GM18526 (cell line): ENCODE data around the gene HDAC1.
A peak's percentile ranks its signal among the peaks of the same experiment; 100 is the strongest.

Experiments
- POLR2A ChIP-seq: IDR thresholded peaks from 3 replicates; pipeline ENCODE4 v1.6.1; 2011; ENCODE audit not compliant: insufficient read length; ENCODE audit errors: extremely low read depth

The HDAC1 gene

DNA sequence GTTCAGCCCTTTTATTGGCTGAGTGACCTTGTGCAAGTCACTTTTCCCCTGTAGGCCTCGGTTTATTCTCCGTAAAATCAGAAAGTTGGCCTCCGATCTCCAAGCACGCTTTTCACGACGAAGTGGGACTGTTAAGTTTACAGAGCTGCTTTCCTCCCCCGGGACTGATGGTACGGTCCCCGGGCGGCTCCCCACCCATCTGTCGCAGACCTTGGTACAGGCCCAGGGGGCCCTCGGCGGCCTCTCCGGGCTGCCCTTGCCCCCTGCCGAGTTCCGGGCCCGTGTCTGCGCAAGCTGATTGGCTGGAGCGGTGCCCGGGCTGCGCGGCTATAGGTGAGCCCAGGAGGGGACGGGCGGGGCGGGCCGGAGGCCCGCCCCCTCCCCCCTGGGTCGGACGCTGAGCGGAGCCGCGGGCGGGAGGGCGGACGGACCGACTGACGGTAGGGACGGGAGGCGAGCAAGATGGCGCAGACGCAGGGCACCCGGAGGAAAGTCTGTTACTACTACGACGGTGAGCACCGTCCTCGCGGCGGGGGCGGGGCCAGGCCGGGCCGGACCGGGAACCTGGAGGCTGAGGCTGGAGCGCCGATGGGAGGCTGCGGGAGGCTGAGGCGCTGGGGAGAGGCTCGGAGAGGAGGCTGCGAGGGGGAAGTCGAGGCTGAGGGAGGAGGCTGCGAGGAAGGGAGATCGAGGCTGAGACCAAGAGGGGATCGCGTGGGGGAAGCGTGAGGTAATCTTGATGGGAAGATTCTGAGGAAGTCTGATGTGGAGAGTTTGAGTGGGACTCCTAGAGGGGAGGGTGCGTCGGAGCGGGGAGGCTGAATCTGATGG is at the start of gene HDAC1:
Gene HDAC1, plus strand, starts transcription at position 376 of the 831 bp plus-strand sequence. Its CDS starts 87 bp downstream, at position 463.
- peak; percentile 81 for TF ChIP-seq POLR2A

- TF ChIP-seq POLR2A, result no peak
Measured at GRCh38 chr1:32242341-32242851, 49.5 kb upstream of the HDAC1 start.

DNA sequence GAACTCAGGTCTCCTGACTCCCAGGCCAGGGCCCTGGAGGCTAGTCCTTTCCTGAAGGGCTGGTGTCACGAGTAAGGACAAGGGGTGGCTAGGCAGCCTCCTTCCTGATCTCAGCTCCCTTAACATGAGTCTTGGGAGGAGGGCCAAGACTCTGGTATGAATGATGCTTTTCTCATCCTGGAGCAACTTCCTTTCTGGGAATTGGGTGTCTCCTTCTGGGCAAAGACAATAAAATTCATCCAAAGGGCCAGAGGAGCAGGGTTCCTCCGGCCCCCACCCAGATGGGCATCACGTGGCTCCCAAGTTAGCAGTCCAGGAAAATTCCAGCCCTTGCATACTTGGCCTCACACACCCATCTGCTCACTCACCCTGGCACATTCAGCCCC is 45.0 kb upstream of the HDAC1 start, which contains the start of gene FAM167B:
Gene FAM167B, plus strand, starts transcription at position 335 of the 386 bp plus-strand sequence. CDS start 200 bp downstream, outside the sequence.
- TF ChIP-seq POLR2A, result no peak

- TF ChIP-seq POLR2A, result no peak
Measured at GRCh38 chr1:32247452-32247851, 44.4 kb upstream of the HDAC1 start.

- TF ChIP-seq POLR2A, result peak; percentile 23
Measured at GRCh38 chr1:32247983-32248889, 43.6 kb upstream of the HDAC1 start.

- peak; percentile 53 for TF ChIP-seq POLR2A
Measured at GRCh38 chr1:32249831-32250525, 41.9 kb upstream of the HDAC1 start.

DNA sequence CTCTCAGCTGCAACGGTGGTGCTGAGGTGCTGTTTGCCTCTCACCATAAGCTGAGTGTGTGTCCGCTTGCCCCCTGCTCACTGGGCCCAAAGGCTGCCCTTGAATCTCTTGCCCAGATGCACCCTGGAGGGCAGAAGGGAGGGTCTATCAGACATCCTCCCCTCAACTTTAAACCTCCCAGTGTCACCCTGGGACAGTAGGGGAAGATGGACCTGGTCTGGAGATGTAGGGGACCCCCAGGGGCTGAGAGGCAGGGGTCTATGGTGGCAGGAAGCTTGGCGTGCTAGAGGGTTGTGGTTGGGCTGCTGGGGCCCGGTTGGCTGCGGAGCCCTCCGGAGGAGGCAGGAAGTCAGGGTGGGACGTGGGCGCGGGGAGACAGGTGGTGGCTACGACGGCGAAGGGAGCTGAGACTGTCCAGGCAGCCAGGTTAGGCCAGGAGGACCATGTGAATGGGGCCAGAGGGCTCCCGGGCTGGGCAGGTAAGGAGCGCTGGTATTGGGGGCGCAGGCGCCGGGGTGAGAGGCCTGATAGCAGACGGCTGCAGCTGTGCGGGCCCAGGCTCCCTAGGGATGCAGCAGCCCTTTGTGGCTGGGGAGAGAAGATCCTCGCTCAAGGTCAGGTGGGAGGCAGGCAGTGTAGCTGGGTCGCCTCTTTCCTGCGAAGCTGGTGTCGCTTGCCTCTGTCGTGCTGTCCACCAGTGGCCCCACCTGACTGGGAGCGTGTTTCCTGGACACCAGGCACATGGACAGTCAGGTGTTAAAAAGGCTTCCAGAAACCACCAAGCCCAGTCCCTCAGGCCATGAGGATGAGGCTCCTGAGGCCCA is 40.8 kb upstream of the HDAC1 start, which contains the start of gene LCK:
Gene LCK, plus strand, starts transcription at position 373 of the 824 bp plus-strand sequence. CDS start 23,065 bp downstream, outside the sequence.
- peak; percentile 78 for TF ChIP-seq POLR2A

- peak; percentile 17 for TF ChIP-seq POLR2A
Measured at GRCh38 chr1:32255072-32256071, 36.5 kb upstream of the HDAC1 start.

- no peak for TF ChIP-seq POLR2A
Measured at GRCh38 chr1:32256473-32257226, 35.2 kb upstream of the HDAC1 start.

DNA sequence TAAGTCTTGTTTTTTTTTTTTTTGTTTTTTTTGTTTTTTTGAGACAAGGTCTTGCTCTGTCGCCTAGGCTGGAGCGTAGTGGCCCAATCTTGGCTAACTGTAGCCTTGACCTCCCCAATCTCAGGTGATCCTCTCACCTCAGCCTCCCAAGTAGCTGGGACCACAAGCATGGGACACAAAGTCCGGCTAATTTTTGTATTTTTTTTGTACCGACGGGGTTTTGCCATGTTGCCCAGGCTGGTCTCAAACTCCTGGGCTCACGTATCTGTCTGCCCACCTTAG is 34.7 kb upstream of the HDAC1 start:
- TF ChIP-seq POLR2A, result no peak

- no peak for TF ChIP-seq POLR2A
Measured at GRCh38 chr1:32263744-32264143, 28.1 kb upstream of the HDAC1 start.

DNA sequence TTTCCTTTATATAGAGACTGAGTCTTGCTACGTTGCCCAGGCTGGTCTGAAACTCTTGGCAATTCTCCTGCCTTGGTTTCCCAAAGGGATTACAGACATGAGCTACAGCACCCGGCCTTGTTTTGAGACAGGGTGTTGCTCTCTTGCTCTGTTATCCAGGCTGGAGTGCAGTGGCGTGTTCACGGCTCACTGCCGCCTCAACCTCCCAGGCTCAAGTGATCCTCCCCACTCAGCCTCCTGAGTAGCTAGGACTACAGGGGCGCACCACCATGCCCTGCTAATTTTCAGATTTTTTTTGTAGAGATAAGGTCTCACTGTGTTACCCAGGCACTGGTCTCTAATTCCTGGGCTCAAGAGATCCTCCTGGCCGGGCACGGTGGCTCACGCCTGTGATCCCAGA is 26.0 kb upstream of the HDAC1 start:
- no peak for TF ChIP-seq POLR2A
